Type B pancreatic cell (in vitro differentiated cells): ENCODE measurements around the gene NTM. TPM values are rescaled to one million over a fixed set of nuclear protein-coding genes. Genes with fewer than 3 reads are reported as not detected.

ENCODE experiments used
- DNase-seq: peaks from one replicate; pipeline ENCODE4 v3.0.0; 2021; ENCODE audit warnings: mixed read lengths; ENCODE audit not compliant: unreplicated experiment; ENCODE audit errors: extremely low spot score
- H3K27ac Mint-ChIP-seq: 2 replicates; pipeline ENCODE4 v1.8.0; 2021; ENCODE audit warnings: mild to moderate bottlenecking, mixed read lengths
- H3K27me3 Mint-ChIP-seq: 2 replicates; pipeline ENCODE4 v1.8.0; 2021; ENCODE audit warnings: mixed read lengths
- H3K36me3 Mint-ChIP-seq: 2 replicates; pipeline ENCODE4 v1.8.0; 2021; ENCODE audit warnings: mixed read lengths
- H3K4me1 Mint-ChIP-seq: one replicate; pipeline ENCODE4 v1.8.0; 2021; ENCODE audit warnings: mixed read lengths; ENCODE audit not compliant: unreplicated experiment
- H3K4me3 Mint-ChIP-seq: 2 replicates; pipeline ENCODE4 v1.8.0; 2021; ENCODE audit warnings: mild to moderate bottlenecking, mixed read lengths
- H3K9me3 Mint-ChIP-seq: 2 replicates; pipeline ENCODE4 v1.8.0; 2021; ENCODE audit warnings: mixed read lengths
- CTCF ChIP-seq: fragments of 200-600 bp; sonication (generic); conservative IDR thresholded peaks from 2 replicates; pipeline ENCODE4 v1.5.0; 2021; ENCODE audit warnings: antibody characterized with exemption, mild to moderate bottlenecking
- total RNA-seq: library from RNA; stranded (reverse); gene quantifications from 2 replicates; pipeline ENCODE4 v1.2.1, GENCODE V29; 2021; ENCODE audit warnings: low replicate concordance

The NTM gene
- total RNA-seq, 1 donor from 2014 or later = 19.2 TPM

- no peaks in the 10 kb centered on the region for H3K36me3 Mint-ChIP-seq
- H3K4me1 Mint-ChIP-seq = no peaks in the 10 kb centered on the region
- TF ChIP-seq CTCF = no peak
- H3K4me3 Mint-ChIP-seq = no peak overlapping the region
- peaks cover 46% of the 10 kb centered on the region for H3K27me3 Mint-ChIP-seq
- no peaks in the 10 kb centered on the region for H3K9me3 Mint-ChIP-seq
- DNase-seq = no peak
- H3K27ac Mint-ChIP-seq = no peak overlapping the region
Measured at GRCh38 chr11:131809203-131809918, 438.9 kb downstream of the NTM start.

- Mint-ChIP-seq H3K27me3 (peaks cover 45% of the 10 kb centered on the region), H3K27ac (no peak overlapping the region), H3K4me3 (no peak overlapping the region), H3K4me1 (no peaks in the 10 kb centered on the region), H3K9me3 (no peaks in the 10 kb centered on the region), H3K36me3 (no peaks in the 10 kb centered on the region)
- DNase-seq = no peak
- no peak for TF ChIP-seq CTCF
Measured at GRCh38 chr11:131810541-131810940, 440.1 kb downstream of the NTM start.

DNA sequence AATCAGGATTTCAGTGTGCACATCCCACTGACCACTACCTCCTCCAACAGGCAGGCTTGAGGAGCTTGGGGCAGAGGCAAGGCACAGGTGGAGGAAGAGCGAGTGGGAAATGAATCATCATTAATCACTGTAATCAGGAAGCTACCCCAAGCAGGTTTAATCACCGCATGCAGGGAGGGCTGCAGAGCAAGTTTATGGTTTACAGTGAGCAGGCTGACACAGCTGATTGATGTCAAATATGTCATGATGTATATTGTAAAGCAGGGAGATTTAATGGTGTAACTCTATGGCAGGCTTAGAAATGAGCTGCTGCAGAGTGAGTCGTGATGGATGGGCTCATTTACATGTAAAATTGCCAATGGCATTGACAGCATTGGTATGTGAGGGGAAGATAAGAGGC, 441.0 kb downstream of the NTM start:
- no peak for DNase-seq
- Mint-ChIP-seq H3K4me3 (no peak overlapping the region), H3K4me1 (peaks cover 6% of the 10 kb centered on the region), H3K27ac (no peak overlapping the region), H3K36me3 (no peaks in the 10 kb centered on the region), H3K9me3 (no peaks in the 10 kb centered on the region), H3K27me3 (peaks cover 48% of the 10 kb centered on the region)
- no peak for TF ChIP-seq CTCF

GRCh38 chr11:131814108-131814507, 443.7 kb downstream of the NTM start:
- no peak for TF ChIP-seq CTCF
- Mint-ChIP-seq H3K4me1 (peaks cover 6% of the 10 kb centered on the region), H3K9me3 (no peaks in the 10 kb centered on the region), H3K27ac (no peak overlapping the region), H3K4me3 (no peak overlapping the region), H3K36me3 (no peaks in the 10 kb centered on the region), H3K27me3 (peaks cover 47% of the 10 kb centered on the region)
- DNase-seq = no peak

DNA sequence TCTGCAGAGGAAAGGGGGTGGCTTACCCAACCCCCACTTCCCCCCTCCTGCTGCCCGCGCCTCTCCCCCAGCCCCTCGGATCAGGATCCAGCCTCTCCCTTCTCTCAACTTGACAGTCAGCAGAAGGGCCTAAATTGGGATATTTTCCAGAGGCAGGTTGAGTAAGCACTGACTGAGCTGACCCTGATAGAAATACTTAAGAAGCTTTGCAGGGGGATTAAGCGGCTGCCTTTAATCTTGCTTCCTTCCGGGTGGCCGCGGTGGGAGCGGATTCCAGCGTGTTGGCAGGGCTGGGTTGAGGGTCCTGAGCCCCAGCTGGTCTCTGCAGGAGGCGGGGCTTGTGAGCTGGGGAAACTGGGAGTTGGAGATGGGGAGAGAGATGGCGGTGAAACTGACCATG, 445.2 kb downstream of the NTM start:
- H3K27ac Mint-ChIP-seq = no peak overlapping the region
- H3K36me3 Mint-ChIP-seq = no peaks in the 10 kb centered on the region
- no peaks in the 10 kb centered on the region for H3K9me3 Mint-ChIP-seq
- peaks cover 61% of the 10 kb centered on the region for H3K27me3 Mint-ChIP-seq
- no peak overlapping the region for H3K4me3 Mint-ChIP-seq
- TF ChIP-seq CTCF = no peak
- H3K4me1 Mint-ChIP-seq = peaks cover 6% of the 10 kb centered on the region
- DNase-seq = no peak

DNA sequence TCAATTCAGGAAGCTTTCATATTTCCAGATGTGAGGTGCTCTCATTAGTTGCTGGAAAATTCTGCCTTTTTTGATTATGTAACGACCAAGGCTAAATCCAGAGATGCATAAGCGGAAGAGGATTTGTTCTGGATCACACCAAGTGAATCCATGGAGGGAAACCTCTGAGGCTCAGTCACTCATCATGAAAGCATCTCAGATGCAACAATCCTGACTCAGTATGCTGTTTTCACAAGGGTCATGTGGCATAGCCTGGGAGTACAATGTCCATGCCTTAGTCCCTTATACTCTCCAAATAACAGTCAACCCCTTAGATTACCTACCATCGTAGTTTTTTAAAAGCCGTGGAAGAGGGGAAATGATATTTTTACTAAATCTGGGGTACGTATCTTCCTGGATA, 445.6 kb downstream of the NTM start:
- Mint-ChIP-seq H3K9me3 (no peaks in the 10 kb centered on the region), H3K27me3 (peaks cover 63% of the 10 kb centered on the region), H3K36me3 (no peaks in the 10 kb centered on the region), H3K4me1 (peaks cover 6% of the 10 kb centered on the region), H3K4me3 (no peak overlapping the region), H3K27ac (no peak overlapping the region)
- DNase-seq = no peak
- no peak for TF ChIP-seq CTCF
